HepG2 (cell line): ENCODE data around the gene ASB16. TPM values are rescaled to one million over a fixed set of nuclear protein-coding genes. Genes with fewer than 3 reads are reported as not detected.
A peak's percentile ranks its signal among the peaks of the same experiment; 100 is the strongest.

ENCODE experiments used
- MTA1 ChIP-seq: sonication (generic); formaldehyde crosslinking; IDR thresholded peaks from 2 replicates; pipeline ENCODE4 v1.4.0; 2020; ENCODE audit warnings: missing genetic modification reagents, mild to moderate bottlenecking, borderline replicate concordance
- MXD4 ChIP-seq: IDR thresholded peaks from 2 replicates; pipeline ENCODE4 v1.6.1; 2016; ENCODE audit warnings: mild to moderate bottlenecking, missing biosample characterization, missing genetic modification reagents
- PHF21A ChIP-seq: sonication (generic); formaldehyde crosslinking; IDR thresholded peaks from 2 replicates; pipeline ENCODE4 v1.5.0; 2020; ENCODE audit warnings: mild to moderate bottlenecking, missing genetic modification reagents
- ZNF234 ChIP-seq: sonication (generic); formaldehyde crosslinking; conservative IDR thresholded peaks from 2 replicates; pipeline ENCODE4 v1.5.1; 2020; ENCODE audit warnings: mild to moderate bottlenecking, missing genetic modification reagents
- ZNF737 ChIP-seq: sonication (generic); formaldehyde crosslinking; IDR thresholded peaks from 2 replicates; pipeline ENCODE4 v1.5.0; 2020; ENCODE audit warnings: missing genetic modification reagents, mild to moderate bottlenecking, borderline replicate concordance
- polyA plus RNA-seq, 8 experiments: library from polyadenylated mRNA; depleted of rRNA in 3 of 8; stranded (reverse) in 7 of 8; unstranded in 1 of 8; fragments of >200 nt; fragmentation: Illumina TruSeq in 4 of 8; extraction: Trizol in 4 of 8; gene quantifications; 2 replicates each; pipeline versions ENCODE4 v1.2.1 to v1.2.3, GENCODE V29; 2011 to 2016; ENCODE audit warnings: low read depth in 4 of 8, missing spikeins in 1 of 8, mixed read lengths in 1 of 8; ENCODE audit not compliant: insufficient read depth in 1 of 8
- total RNA-seq, 5 experiments: library from RNA; depleted of rRNA; stranded (reverse); fragments of >200 nt; fragmentation: Illumina TruSeq; extraction: Trizol; gene quantifications; 2 replicates each; pipeline ENCODE4 v1.2.3, GENCODE V29; 2016; ENCODE audit warnings: low read depth in 1 of 5
- TF ChIP-seq, protein P1 (sequence below): sonication (generic); formaldehyde crosslinking; IDR thresholded peaks from 2 replicates; pipeline ENCODE4 v1.5.1; 2020; ENCODE audit warnings: mild to moderate bottlenecking, missing genetic modification reagents

The ASB16 gene
- total and polyA plus RNA-seq, 2 of the 13 experiments (the other 11 are each of a cell fraction or from before 2014, with no cell fraction given) = 0.07 TPM; not detected in 1

DNA sequence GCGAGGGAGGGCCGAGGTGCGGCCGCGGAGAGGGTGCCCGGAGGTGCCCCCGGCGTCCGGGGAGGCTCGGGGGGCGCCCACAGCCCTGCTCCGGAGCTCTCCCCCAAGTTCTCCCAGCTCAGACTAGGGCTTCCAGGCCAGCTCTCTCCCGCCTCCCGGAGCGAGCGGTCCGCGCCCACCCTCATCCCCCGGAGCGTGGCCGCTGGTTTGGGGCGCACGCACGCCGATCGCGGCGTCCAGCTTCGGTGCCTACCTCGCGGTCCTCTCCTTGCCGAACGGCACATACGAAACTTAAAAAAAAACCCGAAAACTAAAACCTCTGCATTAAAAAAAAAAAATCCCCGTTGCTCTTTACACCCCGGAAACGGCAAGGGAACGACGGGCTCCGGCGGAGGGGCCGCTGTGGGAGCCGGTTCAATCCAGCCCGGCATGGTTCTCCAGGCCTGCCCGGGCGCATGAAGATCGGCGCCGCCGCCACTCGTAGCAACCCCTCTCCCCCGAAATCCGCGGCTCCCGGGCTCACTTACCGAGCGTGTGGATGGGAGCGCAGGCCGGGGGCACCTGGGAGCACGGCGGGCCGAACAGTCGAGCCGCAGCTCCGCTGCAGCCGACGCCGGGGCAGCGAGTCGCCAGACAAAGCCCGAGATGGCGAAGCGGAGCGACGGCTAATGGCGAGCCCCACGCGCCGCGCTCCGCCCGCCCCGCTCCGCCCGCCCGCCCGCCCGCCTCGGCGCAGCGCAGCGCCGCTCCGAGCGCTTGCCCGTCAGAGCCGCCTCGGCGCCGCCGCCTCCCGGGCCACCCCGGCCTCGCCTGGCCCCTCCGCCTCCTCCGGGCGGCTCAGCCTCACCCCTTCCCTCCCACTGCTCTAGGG is 49.9 kb downstream of the ASB16 start (continued):
- TF ChIP-seq, protein P1, sequence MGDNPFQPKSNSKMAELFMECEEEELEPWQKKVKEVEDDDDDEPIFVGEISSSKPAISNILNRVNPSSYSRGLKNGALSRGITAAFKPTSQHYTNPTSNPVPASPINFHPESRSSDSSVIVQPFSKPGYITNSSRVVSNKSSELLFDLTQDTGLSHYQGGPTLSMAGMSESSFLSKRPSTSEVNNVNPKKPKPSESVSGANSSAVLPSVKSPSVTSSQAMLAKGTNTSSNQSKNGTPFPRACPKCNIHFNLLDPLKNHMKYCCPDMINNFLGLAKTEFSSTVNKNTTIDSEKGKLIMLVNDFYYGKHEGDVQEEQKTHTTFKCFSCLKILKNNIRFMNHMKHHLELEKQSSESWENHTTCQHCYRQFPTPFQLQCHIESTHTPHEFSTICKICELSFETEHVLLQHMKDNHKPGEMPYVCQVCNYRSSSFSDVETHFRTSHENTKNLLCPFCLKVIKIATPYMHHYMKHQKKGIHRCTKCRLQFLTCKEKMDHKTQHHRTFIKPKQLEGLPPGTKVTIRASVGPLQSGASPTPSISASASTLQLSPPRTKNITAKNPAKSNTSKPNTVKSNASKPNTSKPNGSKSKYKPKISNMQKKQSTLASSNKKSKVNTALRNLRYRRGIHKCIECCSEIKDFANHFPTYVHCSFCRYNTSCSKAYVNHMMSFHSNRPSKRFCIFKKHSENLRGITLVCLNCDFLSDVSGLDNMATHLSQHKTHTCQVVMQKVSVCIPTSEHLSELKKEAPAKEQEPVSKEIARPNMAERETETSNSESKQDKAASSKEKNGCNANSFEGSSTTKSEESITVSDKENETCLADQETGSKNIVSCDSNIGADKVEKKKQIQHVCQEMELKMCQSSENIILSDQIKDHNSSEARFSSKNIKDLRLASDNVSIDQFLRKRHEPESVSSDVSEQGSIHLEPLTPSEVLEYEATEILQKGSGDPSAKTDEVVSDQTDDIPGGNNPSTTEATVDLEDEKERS (CRISPR knock-in tag) = no peak
- TF ChIP-seq MXD4 (CRISPR knock-in tag) (0 out of 2 replicates have a peak, but pooled peaks have one; percentile 36), ZNF737 (CRISPR knock-in tag) (no peak), ZNF234 (no peak), MTA1 (CRISPR knock-in tag) (peak; percentile 47; the same call in 1 of the 2 replicates), PHF21A (CRISPR knock-in tag) (no peak)
